ENCODE results near the gene XBP1. TPM values are rescaled to one million over a fixed set of nuclear protein-coding genes. Genes with fewer than 3 reads are reported as not detected.

XBP1 gene
- total RNA-seq (ENCODE audit: low replicate concordance), result 71.6 and 225 TPM in 2 replicates

DNA sequence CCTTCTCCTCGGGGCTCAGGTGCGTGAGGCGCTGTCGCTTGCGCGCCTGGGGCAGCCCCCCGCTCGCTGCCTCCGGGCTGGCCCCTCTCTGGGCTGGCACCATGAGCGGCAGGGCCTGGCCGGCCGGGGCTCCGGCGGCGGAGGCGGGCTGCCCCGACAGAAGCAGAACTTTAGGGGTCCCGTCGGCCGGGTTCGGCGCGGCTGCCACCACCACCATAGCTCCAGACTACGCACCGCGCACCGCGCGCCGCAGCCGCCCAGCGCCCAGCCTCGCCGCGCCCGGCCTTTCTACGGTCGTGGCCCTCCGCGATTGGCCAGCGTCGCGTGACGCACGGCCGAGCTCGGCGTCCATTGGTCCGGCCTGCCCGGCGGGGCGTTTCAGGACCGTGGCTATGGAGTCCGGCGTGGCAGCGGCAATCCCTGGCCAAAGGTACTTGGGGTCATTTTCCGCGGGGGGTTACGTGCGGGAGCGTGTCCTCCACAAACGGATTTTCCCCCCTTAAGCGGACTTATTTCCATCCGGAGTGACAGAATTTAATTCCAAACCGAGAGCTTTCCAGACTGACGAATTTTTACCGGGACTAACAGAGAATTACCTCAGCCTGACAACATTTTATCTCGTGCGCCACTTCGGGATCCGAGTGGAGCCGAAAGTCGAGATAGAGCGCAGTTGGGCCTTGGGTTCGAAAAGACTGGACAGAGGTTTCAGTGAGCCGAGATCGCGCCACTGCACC lies at the start of gene XBP1:
Gene XBP1, minus strand, starts transcription at position 262 of the 734 bp plus-strand sequence.

DNA sequence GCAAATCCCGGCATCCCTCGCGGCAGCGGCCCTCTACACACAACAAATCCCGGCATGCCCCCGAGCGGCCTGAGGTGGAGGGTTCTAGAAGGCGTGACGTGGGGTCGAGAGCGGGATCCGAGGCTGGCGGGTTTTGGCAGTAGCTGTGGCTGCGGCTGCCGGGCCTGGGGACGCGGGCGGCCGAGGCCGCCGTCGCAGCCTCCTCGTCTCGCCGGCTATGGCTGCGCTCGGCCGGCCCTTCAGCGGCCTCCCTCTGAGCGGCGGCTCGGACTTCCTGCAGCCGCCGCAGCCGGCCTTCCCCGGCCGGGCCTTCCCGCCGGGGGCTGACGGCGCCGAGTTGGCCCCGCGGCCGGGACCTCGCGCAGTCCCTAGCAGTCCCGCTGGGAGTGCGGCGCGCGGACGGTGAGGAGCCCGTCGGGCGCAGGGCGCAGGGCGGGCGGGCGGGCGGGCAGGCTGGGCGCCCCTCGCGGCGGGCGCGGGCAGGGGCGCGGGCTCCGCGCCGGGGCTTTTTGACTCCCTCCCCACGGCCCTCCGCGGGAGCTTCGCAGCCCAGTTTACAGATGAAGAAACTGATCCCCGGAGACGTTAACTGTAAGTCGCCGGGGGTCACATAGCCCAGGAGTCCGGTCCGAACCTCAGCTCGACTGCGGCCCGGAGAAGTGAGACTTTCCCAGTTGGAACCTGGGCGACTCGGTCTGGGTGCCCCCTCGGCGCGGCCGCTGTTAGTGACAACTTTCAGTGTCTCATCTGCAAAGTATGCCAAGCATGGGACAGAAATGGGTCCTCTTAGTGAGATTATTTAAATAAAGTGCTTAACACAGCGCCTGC lies 27.5 kb downstream of the XBP1 start, which contains the start of gene CCDC117:
Gene CCDC117, plus strand, starts transcription at position 63 of the 828 bp plus-strand sequence. Its CDS starts 155 bp downstream, at position 218.

Other genes starting within 250 kb of the XBP1 start
- 11.5 and 20.5 TPM in 2 replicates for gene TTC28, start 120.7 kb downstream of the XBP1 start, total RNA-seq (ENCODE audit: low replicate concordance)
- 7.2 and 7.3 TPM in 2 replicates for gene CHEK2, start 58.7 kb downstream of the XBP1 start, total RNA-seq (ENCODE audit: low replicate concordance)
- 4.1 and 12.0 TPM in 2 replicates for gene HSCB, start 58.5 kb downstream of the XBP1 start, total RNA-seq (ENCODE audit: low replicate concordance)
- 10.7 and 18.6 TPM in 2 replicates for gene CCDC117, start 27.9 kb downstream of the XBP1 start, total RNA-seq (ENCODE audit: low replicate concordance)
- 1.9 and 2.3 TPM in 2 replicates for gene ZNRF3, start 83.0 kb upstream of the XBP1 start, total RNA-seq (ENCODE audit: low replicate concordance)

Data from smooth muscle cell of the coronary artery (primary cell).